Kidney (tissue), 14 donors: ENCODE data around the gene MTA2. TPM values are rescaled to one million over a fixed set of nuclear protein-coding genes. Genes with fewer than 3 reads are reported as not detected.

Experiments
- DNase-seq, 5 donors: peaks; one replicate each; pipeline ENCODE4 v3.0.0-alpha.2; 2013 to 2020
- FAIRE-seq: peaks from 2 replicates; lab custom pipeline; 2012; peaks lifted over from hg19 to GRCh38; lab: Jason Lieb, UNC
- H3K27ac ChIP-seq, 2 donors: one replicate each; pipeline ENCODE4 v1.7.0; 2013; ENCODE audit warnings: low read depth in 2 of 2, low read length in 2 of 2, inconsistent platforms in 1 of 2
- H3K27me3 ChIP-seq: one replicate; pipeline ENCODE4 v1.7.1; 2013; ENCODE audit warnings: low read length, inconsistent platforms; ENCODE audit not compliant: control insufficient read depth, insufficient read depth
- H3K36me3 ChIP-seq, 3 donors: one replicate each; pipeline versions ENCODE4 v1.7.0 to v1.7.1; 2013; ENCODE audit warnings: low read length in 3 of 3, control low read depth in 1 of 3, inconsistent platforms in 1 of 3; ENCODE audit not compliant: insufficient read depth in 3 of 3, control insufficient read depth in 2 of 3
- H3K4me1 ChIP-seq, 3 donors: one replicate each; pipeline versions ENCODE4 v1.7.0 to v1.7.1; 2013; ENCODE audit warnings: low read length in 3 of 3, inconsistent platforms in 1 of 3, low read depth in 1 of 3; ENCODE audit not compliant: control insufficient read depth in 2 of 3, insufficient read depth in 2 of 3
- H3K4me3 ChIP-seq, 3 donors: one replicate each; pipeline versions ENCODE4 v1.7.0 to v1.8.1; 2013; ENCODE audit warnings: low read length in 3 of 3, control low read depth in 1 of 3, inconsistent platforms in 1 of 3
- H3K9ac ChIP-seq, 3 donors: one replicate each; pipeline versions ENCODE4 v1.7.0 to v1.7.1; 2013; ENCODE audit warnings: low read length in 3 of 3, control low read depth in 1 of 3, inconsistent platforms in 1 of 3
- H3K9me3 ChIP-seq, 3 donors: one replicate each; pipeline versions ENCODE4 v1.7.0 to v1.7.1; 2013; ENCODE audit warnings: low read length in 3 of 3, control low read depth in 1 of 3, inconsistent platforms in 1 of 3; ENCODE audit not compliant: control insufficient read depth in 2 of 3, insufficient read depth in 1 of 3
- CTCF ChIP-seq: IDR thresholded peaks from 3 replicates; pipeline ENCODE4 v1.5.1; 2012; ENCODE audit warnings: mild to moderate bottlenecking, moderate library complexity, borderline replicate concordance; ENCODE audit not compliant: insufficient read depth; ENCODE audit errors: extremely low read depth
- intact Hi-C: fragments of 100-400 bp; cut with DNase I; formaldehyde crosslinking; loops from one replicate; pipeline ENCODE4 v1.11.1; 2022
- polyA plus RNA-seq: library from polyadenylated mRNA; stranded (reverse); fragments of 350-450 nt; fragmentation: Illumina TruSeq; extraction: RNeasy Lipid Tissue Mini Kit (QIAGEN cat#74804); gene quantifications from one replicate; pipeline ENCODE4 v1.2.3, GENCODE V29; 2014; ENCODE audit warnings: low read depth, low replicate concordance; ENCODE audit not compliant: insufficient read depth
- total RNA-seq: library from RNA; stranded (reverse); fragmentation: NEBNext Ultra II Directional; extraction: Animal tissue kit (Norgen Biotek cat#: 25700); gene quantifications from one replicate; pipeline ENCODE4 v1.2.1, GENCODE V29; 2021
- donor health status: control.
- donor health status: control.
- donor health status: control.
- donor health status: control.
- donor health status: control.
- donor health status: DM: yes; HTN: yes; CAD: no.
- donor health status: Normal renal cell carcinoma (clear cell type).

MTA2 gene
- total and polyA plus RNA-seq, 2 donors from 2014 or later = 34.4 to 71.8 TPM

DNA sequence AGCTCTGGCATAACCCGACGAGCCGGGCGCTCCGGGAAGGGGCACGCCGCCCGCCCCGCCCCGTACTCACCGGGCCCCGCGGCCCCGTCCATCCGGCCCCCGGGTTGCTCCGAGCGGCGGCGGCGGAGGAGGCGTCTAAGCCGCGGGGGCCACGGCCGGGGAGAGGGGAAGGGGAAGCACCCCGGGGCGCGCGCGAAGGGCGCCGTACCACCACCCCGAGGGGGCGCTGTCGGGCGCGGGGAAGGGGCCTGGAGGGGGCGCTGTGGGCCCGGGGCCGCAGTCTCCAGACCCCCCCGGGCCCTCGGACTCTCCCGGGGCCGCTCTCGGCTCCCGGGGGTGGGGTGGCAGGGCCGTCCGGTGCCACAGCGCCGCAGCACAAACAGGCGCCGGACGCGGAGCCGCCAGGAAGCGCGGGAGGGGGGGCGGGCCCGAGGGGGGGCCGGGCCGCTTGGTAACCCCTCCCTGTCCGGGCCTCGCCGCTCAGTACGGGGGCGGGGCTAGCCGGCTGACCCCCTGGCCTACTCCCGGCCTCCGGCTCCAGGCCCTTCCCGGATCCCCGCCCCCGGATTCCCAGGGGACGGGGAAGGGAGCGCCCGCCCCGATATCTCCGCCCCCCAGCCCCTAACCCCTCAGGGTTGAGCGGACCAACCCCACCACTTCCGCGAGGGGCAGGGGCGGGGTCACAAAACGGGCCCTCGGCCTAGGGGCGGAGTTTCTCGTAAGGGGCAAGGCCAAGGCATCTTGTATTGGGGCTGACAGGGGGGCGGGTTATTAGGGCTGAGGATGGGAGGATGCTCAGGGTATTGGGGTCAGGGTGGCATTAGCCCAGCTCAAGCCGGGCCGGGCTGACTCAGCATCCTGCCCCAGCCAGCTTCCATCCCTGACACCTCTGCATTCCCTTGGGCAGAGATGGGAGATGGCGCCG lies 11.0 kb upstream of the MTA2 start, which contains the start of the genes EML3 and ROM1:
TSS of gene EML3 (minus strand) at position 410 of the 925 bp plus-strand sequence. CDS start at position 92, 318 bp downstream.
TSS of gene ROM1 (plus strand) at position 892 of the 925 bp plus-strand sequence. CDS start at position 917, 25 bp downstream.
- peaks cover 0 to 26% (median 4%) of the 10 kb centered on the region in 3 donors for H3K4me1 ChIP-seq
- peak within 1 kb of the TSS; percentile 68 to 81 (median 75) for H3K9ac ChIP-seq
- peak; percentile 62 for TF ChIP-seq CTCF
- H3K4me3 ChIP-seq = peak within 1 kb of the TSS; percentile 66 to 92 (median 83)
- no peaks in the 10 kb centered on the region for H3K27me3 ChIP-seq
- H3K36me3 ChIP-seq = peaks cover 2 to 9% (median 5%) of the 10 kb centered on the region in 3 donors
- no peaks in the 10 kb centered on the region for H3K9me3 ChIP-seq
- DNase-seq (peak; percentile 81 to 98 (median 92)), FAIRE-seq (no peak)
- peak within 1 kb of the TSS; percentile 88 to 92 for H3K27ac ChIP-seq
- intact Hi-C loops = no loop called here

DNA sequence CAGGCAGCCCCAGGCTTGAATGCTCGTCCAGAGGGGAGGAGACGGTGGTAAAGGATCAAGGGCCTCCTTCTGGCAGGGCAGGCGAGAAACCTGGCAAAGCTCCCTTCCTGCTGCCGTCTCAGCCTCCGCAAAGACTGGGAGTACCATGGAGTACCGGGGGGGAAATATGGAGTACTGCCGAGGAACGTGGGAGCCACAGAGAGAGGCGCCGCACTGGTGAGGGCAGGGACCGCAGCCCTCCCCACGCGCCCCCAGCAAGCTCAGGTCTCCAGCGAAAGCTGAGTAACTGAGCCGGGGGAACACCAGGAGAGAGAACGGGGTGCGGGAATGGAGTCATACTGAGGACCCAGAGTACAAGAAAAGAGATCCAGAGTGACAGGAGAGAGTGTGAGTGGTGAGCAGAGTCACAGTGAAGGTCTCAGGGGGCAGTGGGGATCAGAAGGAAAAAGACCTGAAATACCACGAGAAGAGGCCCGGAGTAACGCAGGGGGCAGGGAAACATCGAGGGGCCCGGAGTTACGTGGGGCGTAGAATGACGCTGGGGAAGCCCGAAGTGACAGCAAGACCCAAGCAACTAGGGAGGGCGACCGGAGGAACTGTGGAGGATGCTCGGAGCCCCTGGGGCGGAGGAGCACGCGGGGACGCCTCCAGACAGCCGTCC lies 10.2 kb upstream of the MTA2 start:
- FAIRE-seq (no peak), DNase-seq (peak; percentile 51 to 84 (median 68))
- peak overlapping the region; percentile 88 to 92 for H3K27ac ChIP-seq
- no peaks in the 10 kb centered on the region for H3K9me3 ChIP-seq
- H3K9ac ChIP-seq = peak overlapping the region; percentile 68 to 81 (median 75)
- intact Hi-C loops = no loop called here
- peaks cover 2 to 8% (median 6%) of the 10 kb centered on the region in 3 donors for H3K36me3 ChIP-seq
- peak overlapping the region; percentile 66 to 92 (median 83) for H3K4me3 ChIP-seq
- H3K4me1 ChIP-seq = peaks cover 0 to 26% (median 4%) of the 10 kb centered on the region in 3 donors
- TF ChIP-seq CTCF = no peak
- H3K27me3 ChIP-seq = no peaks in the 10 kb centered on the region

GRCh38 chr11:62610814-62611704 lies 9.4 kb upstream of the MTA2 start:
- Histone ChIP-seq H3K4me1 (peaks cover 0 to 26% (median 4%) of the 10 kb centered on the region in 3 donors), H3K27me3 (no peaks in the 10 kb centered on the region), H3K36me3 (peaks cover 2 to 9% (median 5%) of the 10 kb centered on the region in 3 donors), H3K9me3 (no peaks in the 10 kb centered on the region), H3K4me3 (peak overlapping the region; percentile 66 to 92 (median 83)), H3K9ac (peak overlapping the region in 2 of 3 donors; percentile 75 to 81), H3K27ac (peak overlapping the region; percentile 88 to 92)
- no peak for TF ChIP-seq CTCF
- intact Hi-C loops = no loop called here
- DNase-seq (peak in 1 of 5 donors; percentile 82), FAIRE-seq (no peak)
